ENCODE data around the gene C14orf119.

The C14orf119 gene

DNA sequence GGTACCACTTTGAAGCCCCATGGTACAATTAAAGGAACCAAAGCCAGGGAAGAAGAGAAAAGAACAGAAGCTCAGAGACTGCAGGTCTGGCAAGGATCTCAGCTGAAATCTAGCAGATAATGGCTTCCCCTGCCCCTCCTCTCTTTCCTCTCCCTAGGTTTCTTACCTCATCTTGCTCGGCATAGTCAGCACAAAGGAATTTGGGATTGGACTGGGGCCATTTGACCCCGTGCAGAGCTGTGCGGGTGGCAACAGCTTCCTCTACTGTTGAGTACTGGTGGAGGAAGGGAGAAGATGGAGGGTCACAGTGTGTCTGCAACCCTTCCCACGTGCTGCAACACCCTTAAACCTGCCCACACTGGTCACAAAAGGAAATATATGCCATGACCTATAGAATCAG is 33.3 kb upstream of the C14orf119 start:
- no peak for DNase-seq

DNA sequence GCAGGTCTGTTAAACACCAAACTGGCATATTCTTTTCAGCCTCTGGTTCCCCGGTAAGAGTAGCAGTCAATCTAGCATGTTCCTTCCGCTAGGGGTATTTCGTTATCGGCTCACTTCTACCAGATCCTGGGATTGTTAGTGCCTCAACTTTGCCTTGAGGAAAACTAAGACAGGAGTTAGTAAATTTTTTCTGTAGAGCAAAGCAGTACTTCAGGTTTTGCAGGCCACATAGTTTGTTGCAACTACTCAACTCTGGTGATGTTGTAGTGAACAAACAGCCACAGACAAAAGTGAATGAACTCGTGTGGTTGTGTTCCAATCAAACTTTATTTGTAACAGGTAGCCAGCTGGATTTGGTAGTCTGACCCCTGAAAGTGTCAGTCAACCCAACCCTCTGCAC is 31.7 kb upstream of the C14orf119 start:
- no peak for DNase-seq

DNA sequence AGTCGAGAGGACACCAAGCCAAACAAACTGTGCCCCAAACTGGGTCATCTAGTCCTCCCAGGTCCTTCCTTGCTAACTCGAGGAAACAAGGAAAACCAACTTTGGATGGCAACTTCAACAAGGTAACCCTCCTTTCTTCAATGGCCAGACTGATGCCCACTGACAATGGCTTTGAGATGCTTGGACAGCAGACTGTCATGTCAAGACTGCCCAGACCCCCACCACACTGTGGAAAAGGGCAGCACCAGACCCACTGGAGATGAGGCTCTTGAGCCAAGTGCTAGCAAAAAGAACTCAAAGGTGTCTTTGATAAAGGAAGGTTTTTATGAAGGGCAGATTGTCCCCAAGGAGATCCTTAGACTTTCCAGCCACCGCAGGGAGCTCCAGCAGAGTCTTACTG is 28.9 kb upstream of the C14orf119 start:
- DNase-seq, result no peak

DNA sequence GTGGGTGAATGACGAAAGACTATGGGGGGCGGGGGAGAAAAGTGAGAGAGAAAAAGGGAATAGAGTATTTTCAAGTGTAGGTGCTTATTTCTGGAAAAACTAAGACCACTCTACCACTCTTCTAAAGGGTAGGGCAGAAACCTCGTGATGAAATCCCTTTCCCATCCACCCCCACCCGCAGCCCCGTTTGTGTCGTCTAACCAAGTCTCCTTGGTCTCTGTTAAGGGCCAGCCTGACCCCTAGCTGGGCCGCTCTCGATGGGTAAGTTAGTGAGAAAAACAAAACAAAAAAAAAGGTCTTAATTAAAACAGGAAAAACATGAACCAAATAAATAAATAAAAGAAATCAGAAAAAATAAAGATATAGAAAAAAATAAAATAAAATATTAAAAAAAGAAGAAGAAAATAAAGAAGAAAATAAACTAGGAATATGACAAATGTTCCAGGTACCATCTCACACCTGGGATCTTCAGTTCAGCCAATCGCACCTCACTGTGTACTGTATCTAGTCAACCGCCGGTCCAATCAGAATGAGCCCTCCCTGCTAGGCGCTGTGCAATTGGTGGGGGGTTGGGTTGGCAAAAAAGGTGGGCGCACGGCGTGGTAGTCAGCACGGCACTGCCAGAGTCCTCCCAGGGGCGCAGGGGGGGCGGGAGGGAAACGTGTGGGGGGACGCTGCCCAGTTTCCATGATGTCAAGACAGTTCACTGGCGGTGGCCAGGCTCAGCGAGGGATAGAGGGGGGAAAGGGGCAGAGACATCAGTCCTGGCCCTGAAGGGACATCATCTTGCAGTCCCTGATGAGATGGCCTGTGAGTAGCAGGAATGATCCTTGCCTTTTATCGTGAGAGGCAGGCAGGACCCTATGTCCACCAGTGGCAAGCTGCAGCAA is 28.2 kb upstream of the C14orf119 start:
- DNase-seq, result no peak

DNA sequence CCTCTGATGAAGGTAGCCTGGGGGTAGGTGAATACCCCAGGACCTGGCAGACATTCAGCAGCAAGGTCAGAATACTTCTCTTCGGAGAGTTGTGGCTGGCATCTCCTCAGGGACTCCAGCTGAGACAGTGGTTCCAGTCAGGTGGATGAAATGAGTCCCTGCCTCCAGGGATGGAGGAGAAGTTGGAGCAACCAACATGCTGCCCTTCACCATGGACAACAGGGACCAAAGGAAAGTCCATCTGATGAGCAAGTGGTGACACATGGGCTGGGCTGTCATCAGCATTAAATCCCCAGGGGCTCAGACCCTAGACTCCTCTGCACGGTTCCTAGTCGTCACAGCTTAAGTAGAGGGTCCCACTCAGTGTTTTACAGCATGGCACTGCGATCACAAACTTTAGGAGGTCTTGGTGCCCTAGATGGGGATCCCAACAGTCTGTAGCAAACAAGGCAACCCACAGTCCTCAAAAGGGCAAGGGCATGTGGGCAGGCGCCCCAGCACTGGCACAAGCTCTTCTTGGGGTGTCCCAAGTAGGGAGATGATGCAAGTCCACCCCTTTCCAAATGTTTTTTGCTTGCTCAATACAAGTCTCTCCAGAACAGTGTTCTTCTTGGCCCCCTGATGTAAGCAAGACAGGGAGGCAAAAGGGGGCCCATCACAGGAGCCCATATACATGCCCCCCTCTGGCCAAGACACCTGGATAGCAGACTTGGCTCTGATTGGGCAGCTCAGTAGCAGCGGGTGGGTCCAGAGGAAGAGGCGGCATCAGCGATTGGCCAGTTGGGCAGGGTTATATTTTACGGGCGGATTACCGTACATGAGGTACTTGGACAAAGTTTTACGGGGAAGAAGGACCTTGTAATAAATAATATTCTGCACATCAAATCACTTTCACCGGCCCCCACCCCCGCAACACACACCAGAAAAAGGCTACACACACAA is 27.2 kb upstream of the C14orf119 start:
- no peak for DNase-seq

DNA sequence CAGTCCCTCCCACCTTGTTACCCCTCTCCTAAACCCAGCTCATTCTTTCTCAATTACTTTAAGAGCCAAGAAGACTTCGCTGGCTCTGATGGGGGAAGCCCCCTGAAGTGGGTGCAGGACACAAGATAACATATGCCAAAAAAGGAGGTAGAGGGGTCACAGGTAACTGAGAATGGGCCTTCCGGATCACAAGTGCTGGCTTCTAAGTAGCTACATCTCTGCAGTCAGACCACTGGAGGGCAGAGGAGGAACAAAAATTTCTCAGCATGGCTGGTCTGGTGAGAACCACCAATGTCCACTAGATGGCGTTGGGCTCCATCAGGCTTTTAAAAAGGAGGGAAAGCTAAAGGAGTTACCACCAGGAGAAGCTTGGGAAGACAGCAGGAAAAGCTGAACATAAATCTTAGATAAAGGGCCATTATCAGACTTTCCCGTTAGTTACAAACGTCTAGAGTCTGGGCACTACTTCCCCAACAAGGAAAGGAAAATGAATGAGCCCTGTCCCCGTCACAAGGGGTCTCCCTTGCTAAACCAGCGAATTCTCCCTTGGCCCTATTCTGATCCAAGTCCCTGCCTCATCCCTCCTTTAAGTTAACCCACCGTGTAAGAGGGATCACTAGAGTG is 26.4 kb upstream of the C14orf119 start:
- no peak for DNase-seq

DNA sequence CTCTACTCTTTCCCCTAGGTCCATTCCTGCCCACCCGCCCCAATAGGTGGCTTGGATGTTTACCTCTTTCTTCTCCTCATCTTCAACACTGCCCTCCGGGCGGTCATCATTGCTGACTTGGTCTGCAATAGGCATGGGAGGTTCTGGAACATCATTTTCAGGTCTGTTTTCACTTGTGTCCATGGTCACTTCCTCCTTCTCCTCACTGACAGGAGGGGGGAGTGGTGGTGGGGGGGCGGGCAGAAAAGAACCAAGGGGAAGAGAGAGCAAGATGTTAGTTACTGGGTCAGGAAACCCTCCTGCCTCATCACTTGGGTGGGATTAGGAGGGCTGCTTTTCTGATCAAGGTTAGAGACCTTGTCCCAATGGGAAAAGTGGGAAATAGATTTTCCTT is 25.9 kb upstream of the C14orf119 start:
- no peak for DNase-seq

DNA sequence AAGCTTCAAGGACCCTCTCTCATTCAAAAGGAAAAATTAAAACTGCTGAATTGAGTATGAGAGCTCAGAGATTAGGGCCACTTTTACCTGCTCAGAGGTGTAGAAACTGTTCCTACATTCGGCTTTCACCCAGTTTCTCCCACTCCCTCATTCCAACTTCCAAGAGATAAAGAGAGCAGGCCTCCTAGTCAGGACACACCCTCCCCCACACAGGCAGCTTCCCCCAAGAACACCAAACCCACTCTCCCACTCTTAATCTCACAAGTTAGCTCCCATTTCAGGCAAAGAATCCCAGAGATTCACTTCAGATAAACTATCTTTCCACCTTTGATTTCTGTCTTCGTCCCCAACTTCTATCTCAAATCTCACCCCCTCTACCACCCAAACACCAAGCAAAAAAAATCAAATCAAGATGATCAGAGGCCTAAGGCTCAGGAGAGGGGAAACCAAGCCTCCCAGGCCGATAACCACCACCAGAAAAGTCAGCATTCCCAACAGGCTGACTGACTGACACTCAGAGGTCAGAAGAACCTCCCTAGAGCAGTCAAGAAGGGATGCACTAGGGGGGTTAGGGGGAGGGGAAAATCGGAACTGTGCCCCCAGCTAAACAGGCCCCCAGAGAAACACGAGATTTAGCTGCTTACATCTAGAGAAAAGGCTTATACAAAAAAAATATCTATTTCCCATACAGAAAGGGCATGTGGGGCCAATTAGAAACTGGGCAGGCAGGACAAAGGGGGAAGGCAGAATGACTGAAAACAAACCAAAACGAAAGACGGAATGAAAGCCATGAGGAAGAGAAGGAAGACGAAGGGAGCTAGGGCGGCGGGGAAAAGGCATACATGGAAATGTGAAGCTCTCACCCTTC is 24.8 kb upstream of the C14orf119 start:
- DNase-seq, result no peak

DNA sequence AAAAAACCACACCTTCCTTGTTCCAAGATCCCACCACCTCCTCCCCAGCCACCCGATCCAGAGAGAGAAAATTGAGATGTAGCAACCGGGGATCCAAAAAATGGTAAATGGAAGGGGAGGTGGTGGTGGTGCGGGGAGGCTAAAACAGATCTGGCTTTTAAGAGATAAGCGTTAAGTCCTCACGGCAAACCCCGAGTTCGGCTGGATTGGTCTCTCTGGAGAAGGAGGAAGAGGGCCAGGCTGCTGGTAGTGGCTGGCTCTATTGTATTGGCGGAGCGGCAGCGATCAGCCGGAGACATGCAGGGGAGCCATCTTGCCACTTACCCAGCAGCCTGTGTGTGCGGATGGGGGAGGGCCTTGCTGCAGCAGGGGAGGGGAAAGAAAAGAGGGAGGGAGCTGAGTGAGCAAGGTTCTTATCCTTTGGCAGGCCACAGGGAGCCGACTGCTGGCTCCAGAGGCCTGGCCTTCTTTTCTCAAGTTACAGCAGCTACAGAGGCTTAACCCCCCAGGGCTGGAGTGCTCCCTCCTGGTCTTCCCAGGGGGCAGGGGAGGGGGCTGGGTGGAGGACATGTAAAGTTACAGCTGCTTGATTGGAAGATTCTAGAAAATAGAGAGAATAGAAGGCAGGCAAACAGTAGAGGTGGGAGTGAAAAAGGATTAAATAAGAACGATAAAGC is 23.9 kb upstream of the C14orf119 start:
- no peak for DNase-seq

DNA sequence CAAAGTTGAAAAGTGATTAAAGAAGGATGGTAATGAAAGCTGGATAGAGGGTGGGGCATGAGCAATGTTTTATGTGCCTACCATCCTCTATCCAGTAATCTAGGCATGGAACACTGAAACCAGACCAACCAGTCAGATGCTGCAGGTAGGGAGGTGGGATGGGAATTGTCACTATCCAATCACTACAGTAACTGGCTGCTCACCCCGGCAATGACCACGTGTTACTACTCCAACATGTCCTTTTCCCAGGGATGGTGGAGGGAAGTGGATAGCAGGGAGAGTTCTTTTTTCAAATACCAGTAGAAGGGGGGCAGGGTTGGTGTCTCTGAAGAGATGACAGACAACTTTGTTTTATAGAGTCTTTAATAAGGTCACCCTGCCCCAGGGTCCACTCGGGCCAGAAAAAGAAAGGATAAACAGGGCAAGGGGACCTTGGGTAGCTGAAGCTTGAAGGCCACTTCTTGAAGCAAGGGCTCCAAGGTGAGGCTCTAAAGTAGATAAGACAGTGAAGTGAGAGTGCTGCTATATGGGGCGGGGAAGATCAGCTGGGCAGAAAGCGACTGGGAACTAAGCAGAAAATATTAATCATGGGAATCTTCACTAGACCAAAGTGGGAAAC is 23.3 kb upstream of the C14orf119 start:
- DNase-seq, result no peak

DNA sequence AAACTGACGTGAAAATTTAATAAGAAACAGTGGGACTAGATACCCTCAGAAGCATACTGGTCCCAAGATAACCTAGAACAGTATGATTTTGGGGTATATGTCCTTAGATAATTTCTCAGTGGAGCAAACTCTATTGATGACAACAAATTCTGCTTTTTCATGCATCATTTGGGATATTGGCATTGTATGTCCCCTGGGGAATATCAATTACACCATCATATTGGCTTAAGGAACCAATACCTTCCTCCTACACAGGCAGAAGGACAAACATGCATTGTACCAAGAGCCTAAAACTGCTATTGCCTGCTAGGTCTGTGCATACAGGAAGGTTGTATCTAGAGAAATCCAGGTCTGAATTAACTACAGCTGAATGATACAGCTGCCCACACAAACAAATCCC is 20.4 kb upstream of the C14orf119 start:
- no peak for DNase-seq

DNA sequence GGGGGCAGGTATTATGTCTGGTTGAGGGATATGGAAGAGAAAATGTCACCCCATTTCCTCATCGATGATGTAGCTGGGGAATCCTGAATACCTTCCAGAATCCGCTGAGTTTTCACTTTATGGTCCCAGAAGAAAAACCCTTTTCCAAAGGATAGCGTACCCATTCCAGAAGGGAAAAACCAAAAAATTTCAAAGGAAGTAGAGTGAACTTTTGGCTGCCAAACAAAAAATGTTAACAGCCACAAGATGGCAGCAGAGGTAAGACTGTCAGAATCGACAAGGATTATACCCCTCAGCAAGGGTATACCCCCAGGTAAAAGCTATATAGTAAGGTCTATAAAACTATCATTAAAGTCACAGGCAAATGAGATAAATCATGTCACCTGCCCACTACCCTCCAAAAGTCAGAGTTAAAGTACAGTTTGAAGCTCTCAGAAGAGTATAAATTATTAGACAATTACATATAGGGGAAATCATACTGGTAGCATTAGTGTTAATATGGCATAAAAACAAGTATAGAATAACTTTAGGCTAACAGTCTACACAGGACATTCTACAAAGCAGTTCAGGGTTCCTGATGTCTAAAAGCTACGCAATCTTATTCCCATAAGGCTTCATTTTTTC is 18.4 kb upstream of the C14orf119 start:
- DNase-seq, result no peak

DNA sequence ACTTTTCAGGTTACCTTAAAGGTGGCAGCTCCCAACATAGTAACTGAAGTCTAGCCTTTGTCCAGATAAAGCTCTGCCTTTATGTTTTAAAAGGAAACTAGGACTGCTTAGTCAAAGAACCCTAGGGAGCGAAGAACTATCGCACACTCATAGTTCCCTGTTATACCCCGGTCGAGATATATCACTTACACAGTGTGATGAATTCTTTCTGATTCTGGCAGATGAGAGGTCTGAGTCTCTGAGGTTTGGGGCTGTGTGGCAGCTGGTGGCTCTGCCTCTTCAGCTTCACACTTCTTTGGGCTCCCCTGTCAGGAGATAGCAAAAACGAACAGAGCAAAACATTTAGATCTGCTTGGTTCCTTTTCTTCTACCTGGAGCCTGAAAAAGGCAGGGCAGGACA is 17.3 kb upstream of the C14orf119 start:
- no peak for DNase-seq

DNA sequence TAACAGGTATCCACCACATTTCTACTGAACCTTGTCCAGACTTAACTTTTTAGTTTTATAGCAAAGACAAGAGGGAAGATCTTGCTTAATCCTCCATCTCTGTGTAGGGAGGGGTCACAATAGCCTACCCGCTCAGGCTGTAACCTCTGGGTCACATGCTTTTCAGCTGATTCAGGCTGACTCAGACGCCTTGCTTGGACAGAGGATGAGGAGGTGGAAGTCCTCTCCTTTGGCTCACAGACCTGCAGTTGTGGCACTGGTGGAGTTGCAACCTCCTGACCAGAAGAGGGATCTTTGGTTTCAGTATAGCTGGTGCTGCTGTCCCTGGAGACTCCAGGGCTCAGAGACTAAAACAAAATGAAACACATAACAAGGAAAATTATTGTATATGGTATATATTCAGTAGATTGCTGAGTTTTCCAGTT is 16.6 kb upstream of the C14orf119 start:
- DNase-seq, result no peak

DNA sequence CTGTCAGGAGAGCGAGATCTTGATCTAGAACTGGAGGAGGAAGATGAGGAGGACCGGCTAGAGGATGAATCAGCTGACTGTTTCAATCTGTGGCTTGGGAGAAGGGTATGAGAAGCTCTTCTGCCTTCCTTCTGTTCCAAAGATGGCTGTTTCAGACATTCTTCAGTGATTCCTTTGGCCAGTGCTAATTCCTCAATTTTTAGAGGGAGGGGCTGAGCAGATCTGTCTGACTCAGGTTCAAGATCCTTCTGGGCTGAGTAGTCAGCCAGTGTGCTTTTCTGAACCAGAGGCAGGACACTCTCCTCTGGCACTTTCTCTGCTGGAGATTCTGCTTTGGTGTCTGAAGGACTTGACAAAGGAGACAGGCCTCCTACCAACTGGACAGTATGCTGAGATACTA is 15.6 kb upstream of the C14orf119 start:
- no peak for DNase-seq

DNA sequence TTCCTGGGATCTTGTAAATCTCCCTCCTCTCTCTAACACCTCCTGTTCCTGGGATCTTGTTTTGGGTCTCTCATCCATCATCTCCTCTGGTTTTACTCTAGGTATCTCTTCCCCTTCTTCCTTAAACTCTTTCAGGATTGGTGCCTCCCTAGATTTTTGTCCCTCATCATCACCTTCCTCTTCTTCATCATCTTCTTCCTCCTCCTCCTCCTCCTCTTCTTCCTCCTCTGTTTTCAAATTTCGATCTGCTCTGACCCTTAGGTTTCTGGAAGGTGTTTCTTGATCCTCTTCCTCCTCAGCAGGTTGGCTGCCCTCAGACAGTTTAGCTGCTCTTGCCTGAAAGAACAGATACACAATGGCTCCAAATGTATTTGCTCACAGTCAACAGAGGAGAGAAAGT is 14.8 kb upstream of the C14orf119 start:
- no peak for DNase-seq

DNA sequence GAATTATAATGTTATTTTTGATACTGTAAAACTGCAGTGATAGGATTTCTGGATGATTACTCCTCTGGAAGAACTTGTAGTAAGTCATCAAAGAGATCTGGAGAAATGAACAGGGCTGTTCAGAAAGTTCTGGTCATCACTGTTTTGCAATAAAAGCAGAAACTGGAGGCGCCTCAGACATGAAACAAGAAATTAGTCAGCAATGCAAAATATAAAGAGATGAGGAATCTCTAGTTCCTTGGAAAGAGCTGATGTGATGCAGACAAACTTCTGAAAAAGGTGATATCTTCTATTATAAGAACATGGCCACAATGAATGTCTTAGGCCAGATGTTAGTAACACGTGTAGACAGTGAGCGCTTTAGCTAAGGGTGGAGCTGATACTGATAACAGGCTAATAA is 9.8 kb upstream of the C14orf119 start:
- no peak for DNase-seq

DNA sequence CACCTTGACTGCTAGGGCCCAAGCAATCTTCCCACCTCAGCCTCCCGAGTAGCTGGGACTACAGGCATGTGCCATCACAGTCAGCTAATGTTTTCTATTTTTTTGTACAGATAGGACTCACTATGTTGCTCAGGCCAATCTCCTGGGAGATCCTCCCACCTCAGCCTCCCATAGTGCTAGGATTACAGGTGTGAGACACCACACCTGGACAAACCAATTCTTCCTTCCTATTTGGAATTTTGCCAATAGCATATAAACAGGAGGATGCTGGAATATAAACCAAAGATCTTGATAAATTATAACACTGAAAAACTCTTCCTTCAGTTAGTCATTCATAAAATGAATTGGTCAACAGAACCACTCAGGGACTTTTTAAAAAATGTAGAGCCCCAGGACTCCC is 8.7 kb upstream of the C14orf119 start:
- DNase-seq, result no peak

DNA sequence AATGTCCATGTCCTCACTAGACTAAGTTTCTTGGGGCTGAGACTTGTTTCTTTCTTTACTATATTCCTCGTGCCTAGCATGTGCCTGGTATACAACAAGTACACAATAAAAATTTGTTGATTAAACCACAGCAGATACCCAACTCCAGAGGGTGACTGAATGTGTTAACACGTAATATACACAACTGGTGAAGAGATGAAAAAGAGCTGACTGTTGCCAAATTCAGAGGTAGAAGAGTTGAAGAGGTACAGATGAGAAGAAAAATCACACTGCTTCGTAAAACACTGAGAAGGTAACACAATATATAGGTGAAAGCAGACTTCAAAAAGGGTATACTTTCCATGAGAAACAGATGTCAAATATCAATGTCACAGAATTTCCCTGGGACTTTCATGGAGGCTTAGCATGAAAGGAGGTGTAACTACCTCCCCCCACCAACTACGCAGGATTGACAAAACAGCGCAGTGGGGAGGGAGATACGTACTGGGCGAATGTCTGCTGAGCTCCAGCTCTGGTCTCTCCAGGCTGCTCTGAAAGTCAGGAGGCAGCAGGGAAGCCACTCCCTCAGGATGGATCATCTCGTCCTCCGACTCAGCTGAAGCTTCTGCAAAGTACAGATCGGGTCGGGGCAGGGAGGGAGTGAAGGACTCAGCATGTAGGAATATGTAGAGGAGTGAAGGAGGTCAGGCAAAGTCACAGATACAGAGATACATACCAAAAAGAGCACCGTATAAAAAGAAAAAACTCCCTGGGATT is 5.6 kb upstream of the C14orf119 start:
- DNase-seq, result no peak

DNA sequence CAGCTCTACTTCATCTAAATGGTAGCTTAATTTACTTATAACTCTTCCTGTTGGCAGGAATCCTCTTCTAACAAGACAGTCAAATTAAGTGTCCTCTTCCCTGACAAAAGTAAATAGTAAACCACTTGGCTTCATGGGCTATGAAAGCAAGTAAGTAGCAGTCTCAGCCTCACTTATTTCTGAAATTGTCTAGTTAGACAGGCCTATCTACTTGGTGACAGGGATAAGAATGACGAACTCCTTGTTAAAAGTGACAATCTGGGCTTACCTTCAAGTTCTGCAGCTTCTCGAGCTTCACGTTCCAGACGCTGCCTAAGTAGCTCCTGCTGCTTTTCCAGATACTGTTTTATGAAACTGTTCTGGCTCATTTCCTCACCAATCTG is 5.1 kb upstream of the C14orf119 start:
- DNase-seq, result no peak

All from NCI-H1694 treated with DMSO at 0.1 percent for 48 hours (cell line).